ENCODE data around the gene DPP6.

Gene DPP6

DNA sequence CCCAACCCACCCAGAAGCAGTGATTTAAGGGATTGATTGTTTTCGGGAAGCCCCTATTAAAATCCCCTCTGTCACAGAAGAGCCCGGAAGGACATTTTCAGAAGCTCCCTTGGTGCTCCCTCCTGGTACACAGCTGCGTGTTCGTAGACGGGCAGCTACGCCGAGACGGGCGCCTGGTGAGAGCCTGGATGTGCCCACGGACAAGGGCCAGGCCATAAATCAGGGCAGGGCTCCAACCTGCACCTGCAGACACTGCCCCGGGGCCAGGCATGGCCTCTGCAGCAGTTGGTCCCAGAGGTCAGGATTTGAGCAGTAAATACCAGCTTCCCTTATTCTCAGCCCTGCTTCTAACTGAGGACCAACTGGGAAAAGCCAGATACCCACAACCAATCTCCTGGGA is 843.9 kb downstream of the DPP6 start:
- H3K4me3 ChIP-seq (ENCODE audit: low read depth, low read length): no peak overlapping the region
- CTCF ChIA-PET: no interaction called here
- DNase-seq (ENCODE audit: low read depth, low spot score): no peak
- TF ChIP-seq, protein P1, sequence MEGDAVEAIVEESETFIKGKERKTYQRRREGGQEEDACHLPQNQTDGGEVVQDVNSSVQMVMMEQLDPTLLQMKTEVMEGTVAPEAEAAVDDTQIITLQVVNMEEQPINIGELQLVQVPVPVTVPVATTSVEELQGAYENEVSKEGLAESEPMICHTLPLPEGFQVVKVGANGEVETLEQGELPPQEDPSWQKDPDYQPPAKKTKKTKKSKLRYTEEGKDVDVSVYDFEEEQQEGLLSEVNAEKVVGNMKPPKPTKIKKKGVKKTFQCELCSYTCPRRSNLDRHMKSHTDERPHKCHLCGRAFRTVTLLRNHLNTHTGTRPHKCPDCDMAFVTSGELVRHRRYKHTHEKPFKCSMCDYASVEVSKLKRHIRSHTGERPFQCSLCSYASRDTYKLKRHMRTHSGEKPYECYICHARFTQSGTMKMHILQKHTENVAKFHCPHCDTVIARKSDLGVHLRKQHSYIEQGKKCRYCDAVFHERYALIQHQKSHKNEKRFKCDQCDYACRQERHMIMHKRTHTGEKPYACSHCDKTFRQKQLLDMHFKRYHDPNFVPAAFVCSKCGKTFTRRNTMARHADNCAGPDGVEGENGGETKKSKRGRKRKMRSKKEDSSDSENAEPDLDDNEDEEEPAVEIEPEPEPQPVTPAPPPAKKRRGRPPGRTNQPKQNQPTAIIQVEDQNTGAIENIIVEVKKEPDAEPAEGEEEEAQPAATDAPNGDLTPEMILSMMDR (IDR thresholded peaks at IDR 0.05; ENCODE audit: insufficient read depth, low read length, missing control alignments): no peak
- POLR2A ChIA-PET: no interaction called here

DNA sequence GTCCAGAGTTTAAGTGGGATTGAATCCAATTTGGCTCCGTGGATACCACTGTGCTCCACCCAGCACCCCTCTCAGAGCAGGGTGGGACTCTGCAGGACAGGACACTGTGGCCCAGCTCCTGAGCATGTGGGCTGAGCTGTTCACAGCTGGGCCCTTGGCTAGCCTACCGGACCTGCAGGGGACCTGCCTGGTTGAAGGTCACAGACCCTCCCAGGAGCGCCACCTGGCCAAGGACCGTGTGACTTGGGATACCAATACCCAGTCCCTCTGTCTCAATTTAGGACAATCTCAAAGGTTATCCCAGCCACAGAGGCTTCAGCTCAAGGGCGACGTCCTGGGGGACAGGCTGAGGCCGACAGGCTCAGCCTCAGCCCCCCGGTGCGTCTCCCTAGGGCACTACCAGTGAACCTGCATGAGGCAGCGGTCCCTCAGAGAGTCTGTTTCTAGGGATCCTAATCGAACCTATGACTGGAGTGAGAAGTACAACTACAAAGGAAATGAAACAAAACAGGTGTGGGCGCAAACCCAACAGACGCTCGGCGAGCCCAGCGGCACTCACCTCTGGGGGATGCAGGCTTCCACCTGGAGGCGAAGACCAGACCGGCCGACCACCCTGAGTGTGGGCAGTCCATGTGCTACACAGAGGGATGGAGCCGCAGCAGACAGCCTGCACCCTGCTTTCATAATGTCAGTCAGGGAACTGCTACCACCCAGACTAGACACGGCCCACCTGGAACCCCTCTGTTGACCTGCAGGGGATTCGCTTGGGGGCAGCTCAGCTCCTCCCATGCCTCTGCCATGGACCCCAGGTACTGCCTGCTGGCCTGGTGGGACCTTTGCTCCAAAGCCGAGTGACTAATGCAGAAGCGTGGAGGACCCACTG is 847.0 kb downstream of the DPP6 start:
- ChIA-PET CTCF (no interaction called here), POLR2A (no interaction called here)
- TF ChIP-seq, protein P1 (IDR thresholded peaks at IDR 0.05; ENCODE audit: insufficient read depth, low read length, missing control alignments): no peak
- no peak for DNase-seq (ENCODE audit: low read depth, low spot score)
- no peak overlapping the region for H3K4me3 ChIP-seq (ENCODE audit: low read depth, low read length)

DNA sequence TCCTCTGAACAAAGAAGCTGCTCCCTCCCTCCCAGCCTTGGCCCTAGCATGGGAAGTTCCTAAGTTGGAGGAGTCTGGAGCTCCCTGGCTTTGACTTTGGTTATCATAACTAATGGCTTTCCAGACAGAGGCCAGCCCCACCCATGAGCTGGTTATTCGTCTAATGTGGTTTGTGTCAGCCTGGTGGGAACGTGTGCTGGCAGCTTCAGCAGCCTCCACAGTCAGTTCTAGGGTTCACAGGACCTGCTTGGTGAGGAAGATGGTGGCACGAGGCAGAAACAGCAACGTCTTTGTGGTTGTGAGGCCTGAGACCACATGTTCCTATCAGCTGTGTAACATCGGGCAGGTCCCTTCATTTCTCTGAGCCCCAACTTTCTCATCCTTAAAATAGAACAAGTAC is 847.7 kb downstream of the DPP6 start:
- DNase-seq (ENCODE audit: low read depth, low spot score): no peak
- ChIA-PET POLR2A (no interaction called here), CTCF (no interaction called here)
- TF ChIP-seq, protein P1 (IDR thresholded peaks at IDR 0.05; ENCODE audit: insufficient read depth, low read length, missing control alignments): no peak
- no peak overlapping the region for H3K4me3 ChIP-seq (ENCODE audit: low read depth, low read length)

DNA sequence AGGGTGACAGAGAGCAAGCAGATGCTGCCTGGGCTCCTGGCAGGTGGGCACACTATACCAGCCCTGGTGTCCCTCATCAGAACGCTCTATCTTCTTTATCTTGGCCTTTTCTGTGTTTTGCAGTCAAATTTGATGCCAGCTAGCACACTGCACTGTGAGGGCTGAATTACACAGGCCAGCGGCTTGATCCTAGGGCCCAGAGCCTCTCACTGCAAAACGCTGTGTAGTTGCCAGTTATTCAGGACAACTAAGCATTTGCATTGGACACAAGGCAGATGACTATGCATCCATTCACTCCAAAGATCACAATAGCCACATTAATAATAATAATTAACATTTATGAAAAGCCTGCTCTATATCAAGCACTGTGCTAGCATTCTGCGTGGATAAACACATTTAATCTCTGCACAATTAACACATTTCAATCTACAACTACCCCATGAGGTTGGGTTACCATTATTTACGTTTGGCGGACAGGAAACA is 850.4 kb downstream of the DPP6 start:
- CTCF ChIA-PET: interaction anchor here (1.1 to 1.5 kb wide), 2 partner anchors 11 to 442 kb away, joined by 3 to 5 read pairs; no protein-coding TSS in a partner anchor
- POLR2A ChIA-PET: no interaction called here
- TF ChIP-seq, protein P1 (IDR thresholded peaks at IDR 0.05; ENCODE audit: insufficient read depth, low read length, missing control alignments): no peak
- DNase-seq (ENCODE audit: low read depth, low spot score): no peak
- no peak overlapping the region for H3K4me3 ChIP-seq (ENCODE audit: low read depth, low read length)

DNA sequence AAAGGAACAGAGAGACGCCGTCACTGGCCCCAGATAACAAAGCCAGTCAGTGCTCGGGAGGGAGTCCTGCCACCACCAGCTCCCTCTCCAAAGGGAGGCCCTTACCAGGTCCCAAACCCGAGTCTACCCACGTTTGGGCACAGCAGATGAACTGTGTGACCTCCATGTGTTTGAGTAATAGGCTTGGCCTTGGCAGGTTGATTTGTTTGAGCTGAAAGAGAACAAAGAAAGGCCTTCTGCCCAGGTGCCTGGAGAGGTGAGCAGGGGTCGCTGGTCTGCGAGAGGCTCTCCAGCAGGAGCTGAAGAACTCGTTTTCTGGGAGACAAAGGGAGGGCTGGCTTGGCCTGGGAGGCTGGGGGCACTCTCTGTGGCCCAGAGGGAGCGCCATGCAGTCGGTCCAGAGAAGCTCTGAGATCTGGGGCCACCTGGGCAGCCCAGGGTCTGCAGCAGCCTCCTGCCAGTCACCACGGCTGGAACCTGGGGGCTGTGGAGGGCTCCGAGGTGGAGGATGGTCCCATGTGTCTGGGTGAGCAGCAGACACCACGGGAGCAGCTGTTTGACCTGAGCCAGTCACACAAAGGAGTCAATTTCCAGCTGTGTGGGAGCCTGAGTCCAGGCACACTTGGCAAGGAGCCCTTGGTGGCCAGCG is 851.0 kb downstream of the DPP6 start:
- POLR2A ChIA-PET: no interaction called here
- TF ChIP-seq, protein P1 (IDR thresholded peaks at IDR 0.05; ENCODE audit: insufficient read depth, low read length, missing control alignments): no peak
- CTCF ChIA-PET: interaction anchor here (1.1 to 1.5 kb wide), 2 partner anchors 11 to 442 kb away, joined by 3 to 5 read pairs; no protein-coding TSS in a partner anchor

DNA sequence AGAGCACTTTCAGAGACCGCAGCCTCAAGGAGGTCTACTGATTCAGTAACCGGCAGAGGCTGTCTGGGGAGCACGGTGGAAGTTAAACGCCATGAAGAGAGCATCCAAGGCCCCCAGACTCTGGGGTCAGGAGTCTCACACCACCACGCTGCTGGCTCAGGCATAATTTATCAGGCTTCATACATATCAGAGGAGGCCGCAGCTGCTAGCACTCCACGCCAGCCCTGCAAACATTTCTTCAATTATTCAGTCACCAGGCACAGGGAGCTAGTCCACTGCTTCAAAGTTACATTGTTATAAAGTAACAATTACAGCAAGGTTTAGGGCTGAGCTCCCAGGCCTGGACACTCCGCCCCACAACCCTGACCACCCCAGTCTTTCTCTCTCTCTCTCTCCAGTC is 852.9 kb downstream of the DPP6 start:
- TF ChIP-seq, protein P1 (IDR thresholded peaks at IDR 0.05; ENCODE audit: insufficient read depth, low read length, missing control alignments): no peak
- ChIA-PET POLR2A (no interaction called here), CTCF (no interaction called here)
- H3K4me3 ChIP-seq (ENCODE audit: low read depth, low read length): no peak overlapping the region
- no peak for DNase-seq (ENCODE audit: low read depth, low spot score)

More for the DNA sequence above, 851.0 kb downstream of the DPP6 start:
- H3K4me3 ChIP-seq (ENCODE audit: low read depth, low read length): no peak overlapping the region
- no peak for DNase-seq (ENCODE audit: low read depth, low spot score)
